ENCODE measurements around the gene MPEG1. TPM values are rescaled to one million over a fixed set of nuclear protein-coding genes. Genes with fewer than 3 reads are reported as not detected.

MPEG1 gene
- polyA plus RNA-seq, 1 donor, result 40.7 TPM

- Histone ChIP-seq H3K27me3 (ENCODE audit: control insufficient read depth, insufficient read depth, low read length) (no peaks in the 10 kb centered on the region), H3K27ac (ENCODE audit: low read length) (peak overlapping the region; percentile 70), H3K36me3 (ENCODE audit: control insufficient read depth, insufficient read depth, low read length) (peaks cover 90% of the 10 kb centered on the region), H3K4me3 (ENCODE audit: low read length) (no peak overlapping the region), H3K4me1 (ENCODE audit: control insufficient read depth, insufficient read depth, low read length) (peaks cover 45% of the 10 kb centered on the region), H3K9me3 (ENCODE audit: control insufficient read depth, low read depth, low read length) (no peaks in the 10 kb centered on the region)
- peak; percentile 54 to 76 for DNase-seq
- WGBS (ENCODE audit: insufficient coverage, low lambda C conversion rate), result no CpG with 5 or more reads among the region's 4 CpGs
Measured at GRCh38 chr11:59191095-59191494, 21.6 kb downstream of the MPEG1 start.

DNA sequence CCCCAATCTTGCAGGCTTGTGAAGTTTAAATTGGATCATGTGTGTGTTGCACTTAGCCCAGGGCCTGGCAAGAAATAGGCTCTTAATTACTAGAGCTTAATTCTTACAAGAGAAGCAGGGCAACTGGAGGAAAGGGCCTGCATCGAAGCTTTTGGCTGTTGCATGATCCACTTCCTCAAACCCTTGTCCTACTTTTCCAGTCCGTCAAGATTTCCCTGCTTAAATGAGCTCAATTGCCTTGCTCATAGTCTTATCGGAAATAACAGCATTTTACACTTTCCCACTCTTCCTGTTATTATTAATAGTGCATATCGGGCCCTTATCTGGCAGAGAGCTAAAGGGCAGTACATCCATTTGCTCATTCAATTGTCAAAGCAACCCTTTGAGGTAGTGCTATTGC lies 22.7 kb downstream of the MPEG1 start:
- H3K4me3 ChIP-seq (ENCODE audit: low read length), result no peak overlapping the region
- WGBS (ENCODE audit: insufficient coverage, low lambda C conversion rate), result no CpG with 5 or more reads among the region's 4 CpGs
- peak overlapping the region; percentile 14 for H3K27ac ChIP-seq (ENCODE audit: low read length)
- peak in 1 of 2 donors; percentile 53 for DNase-seq
- H3K4me1 ChIP-seq (ENCODE audit: control insufficient read depth, insufficient read depth, low read length), result peaks cover 56% of the 10 kb centered on the region
- no peaks in the 10 kb centered on the region for H3K27me3 ChIP-seq (ENCODE audit: control insufficient read depth, insufficient read depth, low read length)
- H3K36me3 ChIP-seq (ENCODE audit: control insufficient read depth, insufficient read depth, low read length), result peaks cover 79% of the 10 kb centered on the region
- no peaks in the 10 kb centered on the region for H3K9me3 ChIP-seq (ENCODE audit: control insufficient read depth, low read depth, low read length)

DNA sequence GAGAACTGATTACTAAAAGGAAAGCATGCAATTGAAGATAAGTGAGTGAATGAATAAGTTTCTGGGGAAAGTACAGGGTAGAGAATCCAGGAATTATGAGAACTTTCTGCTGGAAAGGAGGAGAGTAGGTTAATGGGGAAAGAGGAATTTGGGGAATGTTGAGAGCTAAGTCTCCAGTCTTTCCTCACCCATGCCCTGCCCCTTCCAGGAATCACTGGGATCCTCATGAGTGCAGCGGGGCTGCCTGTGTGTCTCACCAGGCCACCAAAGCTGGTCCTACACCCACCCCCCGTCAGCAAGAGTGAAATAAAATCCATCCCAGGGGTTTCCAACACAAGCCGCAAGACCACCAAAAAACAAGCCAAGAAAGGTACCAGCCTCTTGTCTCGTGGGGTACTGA lies 23.8 kb downstream of the MPEG1 start:
- no peak overlapping the region for H3K27ac ChIP-seq (ENCODE audit: low read length)
- no CpG with 5 or more reads among the region's 4 CpGs for WGBS (ENCODE audit: insufficient coverage, low lambda C conversion rate)
- H3K4me1 ChIP-seq (ENCODE audit: control insufficient read depth, insufficient read depth, low read length), result peaks cover 67% of the 10 kb centered on the region

DNA sequence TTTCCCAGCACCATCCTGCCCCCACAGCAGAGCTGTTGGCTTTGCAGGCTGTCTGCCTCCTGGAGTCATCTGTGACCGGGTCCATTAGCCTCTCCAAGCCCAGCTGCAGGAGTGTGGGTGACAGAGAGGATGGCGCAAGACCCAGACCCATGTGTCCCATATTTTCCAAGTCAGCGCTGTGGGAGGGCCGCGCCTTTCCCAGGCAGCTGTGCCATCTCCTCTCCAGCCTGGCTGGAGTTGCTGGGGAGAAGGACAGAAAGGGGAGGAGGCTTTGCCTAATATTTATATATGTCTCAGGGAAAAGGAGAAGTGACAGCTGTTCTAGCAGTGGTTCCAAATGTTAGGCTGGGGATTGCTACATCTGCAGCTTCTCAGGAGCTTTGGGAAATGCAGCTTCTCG lies 25.1 kb downstream of the MPEG1 start:
- peak; percentile 66 to 69 for DNase-seq
- WGBS (ENCODE audit: insufficient coverage, low lambda C conversion rate), result no CpG with 5 or more reads among the region's 6 CpGs
- Histone ChIP-seq H3K4me3 (ENCODE audit: low read length) (no peak overlapping the region), H3K4me1 (ENCODE audit: control insufficient read depth, insufficient read depth, low read length) (peaks cover 80% of the 10 kb centered on the region), H3K27ac (ENCODE audit: low read length) (peak overlapping the region; percentile 93), H3K27me3 (ENCODE audit: control insufficient read depth, insufficient read depth, low read length) (no peaks in the 10 kb centered on the region), H3K9me3 (ENCODE audit: control insufficient read depth, low read depth, low read length) (no peaks in the 10 kb centered on the region), H3K36me3 (ENCODE audit: control insufficient read depth, insufficient read depth, low read length) (peaks cover 76% of the 10 kb centered on the region)

More for the DNA sequence above, 23.8 kb downstream of the MPEG1 start:
- H3K9me3 ChIP-seq (ENCODE audit: control insufficient read depth, low read depth, low read length), result no peaks in the 10 kb centered on the region
- no peaks in the 10 kb centered on the region for H3K27me3 ChIP-seq (ENCODE audit: control insufficient read depth, insufficient read depth, low read length)
- no peak for DNase-seq
- no peak overlapping the region for H3K4me3 ChIP-seq (ENCODE audit: low read length)
- H3K36me3 ChIP-seq (ENCODE audit: control insufficient read depth, insufficient read depth, low read length), result peaks cover 75% of the 10 kb centered on the region

- Histone ChIP-seq H3K4me3 (ENCODE audit: low read length) (no peak overlapping the region), H3K4me1 (ENCODE audit: control insufficient read depth, insufficient read depth, low read length) (peaks cover 85% of the 10 kb centered on the region), H3K9me3 (ENCODE audit: control insufficient read depth, low read depth, low read length) (no peaks in the 10 kb centered on the region), H3K27me3 (ENCODE audit: control insufficient read depth, insufficient read depth, low read length) (no peaks in the 10 kb centered on the region), H3K27ac (ENCODE audit: low read length) (peak overlapping the region; percentile 93), H3K36me3 (ENCODE audit: control insufficient read depth, insufficient read depth, low read length) (peaks cover 76% of the 10 kb centered on the region)
- WGBS (ENCODE audit: insufficient coverage, low lambda C conversion rate), result no CpG with 5 or more reads among the region's 3 CpGs
- DNase-seq, result no peak
Measured at GRCh38 chr11:59187035-59187434, 25.7 kb downstream of the MPEG1 start.

DNA sequence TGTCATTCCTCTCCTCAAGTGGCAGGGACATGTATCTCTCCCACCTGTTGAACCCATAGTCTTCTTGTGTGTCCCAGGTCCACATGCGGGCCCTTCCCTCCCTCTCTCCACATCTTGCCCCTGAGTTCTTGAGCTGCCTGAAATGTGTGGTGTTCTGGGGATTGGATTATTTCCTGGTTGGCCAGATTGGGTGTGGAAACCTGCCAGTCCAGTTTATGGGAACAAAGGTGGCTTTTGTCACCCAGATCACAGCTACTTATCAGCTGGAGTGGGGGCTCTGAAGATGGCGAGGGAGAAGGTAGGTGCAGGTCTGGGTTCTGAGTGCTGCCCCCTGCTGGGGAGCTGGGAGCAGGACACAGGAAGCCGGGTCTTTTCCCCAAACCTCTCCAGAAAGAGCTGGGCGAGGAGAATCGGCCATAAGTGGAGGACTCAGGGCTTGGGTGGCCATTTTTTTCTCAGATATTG lies 26.6 kb downstream of the MPEG1 start:
- Histone ChIP-seq H3K4me3 (ENCODE audit: low read length) (peak overlapping the region; percentile 14), H3K27ac (ENCODE audit: low read length) (peak overlapping the region; percentile 93), H3K27me3 (ENCODE audit: control insufficient read depth, insufficient read depth, low read length) (no peaks in the 10 kb centered on the region), H3K9me3 (ENCODE audit: control insufficient read depth, low read depth, low read length) (no peaks in the 10 kb centered on the region), H3K4me1 (ENCODE audit: control insufficient read depth, insufficient read depth, low read length) (peaks cover 82% of the 10 kb centered on the region), H3K36me3 (ENCODE audit: control insufficient read depth, insufficient read depth, low read length) (peaks cover 75% of the 10 kb centered on the region)
- peak; percentile 94 to 98 for DNase-seq
- WGBS (ENCODE audit: insufficient coverage, low lambda C conversion rate), result no CpG with 5 or more reads among the region's 5 CpGs

DNA sequence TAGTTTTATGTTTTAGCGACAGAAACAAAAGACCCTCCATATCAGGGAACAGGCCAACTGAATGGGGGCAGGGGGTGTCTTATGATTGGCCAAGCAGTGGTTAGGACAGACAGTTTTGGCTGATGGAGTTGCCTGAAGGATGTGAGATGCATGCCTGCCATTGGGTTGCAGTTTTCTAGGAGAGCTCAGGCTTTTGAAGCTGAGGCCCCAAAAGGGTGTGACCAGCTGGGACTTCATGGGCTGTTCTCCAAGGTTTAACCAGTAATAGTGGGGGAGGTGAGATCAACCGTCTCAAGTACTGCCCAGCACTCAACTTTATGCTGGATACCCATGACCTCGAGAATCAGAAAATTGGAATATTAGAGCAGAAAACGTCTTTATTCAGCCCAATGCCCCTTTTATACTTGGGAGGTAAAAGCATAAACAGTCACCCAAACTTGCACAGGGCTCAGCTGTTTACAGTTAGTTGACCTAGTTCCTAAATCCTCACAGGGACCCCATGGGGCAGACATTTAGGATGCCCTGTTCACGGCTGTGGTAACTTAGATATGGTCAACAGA lies 27.3 kb downstream of the MPEG1 start:
- peak; percentile 58 to 73 for DNase-seq
- Histone ChIP-seq H3K9me3 (ENCODE audit: control insufficient read depth, low read depth, low read length) (no peaks in the 10 kb centered on the region), H3K4me1 (ENCODE audit: control insufficient read depth, insufficient read depth, low read length) (peaks cover 75% of the 10 kb centered on the region), H3K27ac (ENCODE audit: low read length) (peak overlapping the region; percentile 93), H3K4me3 (ENCODE audit: low read length) (peak overlapping the region; percentile 14), H3K27me3 (ENCODE audit: control insufficient read depth, insufficient read depth, low read length) (no peaks in the 10 kb centered on the region), H3K36me3 (ENCODE audit: control insufficient read depth, insufficient read depth, low read length) (peaks cover 71% of the 10 kb centered on the region)
- no CpG with 5 or more reads among the region's 5 CpGs for WGBS (ENCODE audit: insufficient coverage, low lambda C conversion rate)

DNA sequence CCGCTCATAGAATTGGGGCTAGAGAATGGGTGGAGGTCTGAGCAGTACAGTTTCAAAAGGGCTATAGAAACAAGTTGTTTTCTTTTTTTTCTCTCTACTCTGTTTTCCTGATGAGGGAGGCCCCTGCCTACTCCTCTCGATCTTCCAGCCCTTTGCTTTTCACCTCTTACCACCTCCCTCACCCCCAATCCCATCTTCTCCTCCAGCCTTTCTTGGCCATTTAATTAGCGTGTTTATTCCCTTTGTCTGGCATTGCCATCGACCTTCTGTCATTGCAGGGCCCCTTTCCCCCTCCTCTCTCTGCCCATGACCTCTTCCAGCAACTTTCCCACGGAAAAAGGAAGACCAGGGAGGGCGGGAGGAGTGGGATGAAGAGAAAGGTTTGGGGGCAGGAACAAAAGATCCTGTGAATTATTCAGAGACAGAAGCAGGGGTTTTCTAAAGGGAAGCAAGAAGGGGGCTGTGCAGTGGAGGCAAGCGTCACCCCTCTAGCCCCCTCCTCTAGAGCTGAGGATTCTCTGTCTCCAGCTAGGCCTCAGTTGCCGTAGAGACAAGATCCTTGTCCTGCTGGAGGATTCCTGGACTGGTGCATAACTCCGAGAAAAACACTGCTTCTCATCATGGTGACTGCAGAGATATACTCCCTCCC lies 27.9 kb downstream of the MPEG1 start:
- Histone ChIP-seq H3K27ac (ENCODE audit: low read length) (peak overlapping the region; percentile 93), H3K9me3 (ENCODE audit: control insufficient read depth, low read depth, low read length) (peaks cover under 1% of the 10 kb centered on the region), H3K36me3 (ENCODE audit: control insufficient read depth, insufficient read depth, low read length) (peaks cover 65% of the 10 kb centered on the region), H3K4me1 (ENCODE audit: control insufficient read depth, insufficient read depth, low read length) (peaks cover 69% of the 10 kb centered on the region), H3K27me3 (ENCODE audit: control insufficient read depth, insufficient read depth, low read length) (no peaks in the 10 kb centered on the region), H3K4me3 (ENCODE audit: low read length) (no peak overlapping the region)
- DNase-seq, result no peak
- WGBS (ENCODE audit: insufficient coverage, low lambda C conversion rate), result 22% methylated on average over 3 of the region's 9 CpGs

GRCh38 chr11:59183771-59184170 lies 29.0 kb downstream of the MPEG1 start:
- Histone ChIP-seq H3K27ac (ENCODE audit: low read length) (peak overlapping the region; percentile 93), H3K9me3 (ENCODE audit: control insufficient read depth, low read depth, low read length) (peaks cover 5% of the 10 kb centered on the region), H3K4me3 (ENCODE audit: low read length) (no peak overlapping the region), H3K36me3 (ENCODE audit: control insufficient read depth, insufficient read depth, low read length) (peaks cover 58% of the 10 kb centered on the region), H3K4me1 (ENCODE audit: control insufficient read depth, insufficient read depth, low read length) (peaks cover 65% of the 10 kb centered on the region), H3K27me3 (ENCODE audit: control insufficient read depth, insufficient read depth, low read length) (no peaks in the 10 kb centered on the region)
- DNase-seq, result no peak
- no CpG with 5 or more reads among the region's 1 CpG for WGBS (ENCODE audit: insufficient coverage, low lambda C conversion rate)

DNA sequence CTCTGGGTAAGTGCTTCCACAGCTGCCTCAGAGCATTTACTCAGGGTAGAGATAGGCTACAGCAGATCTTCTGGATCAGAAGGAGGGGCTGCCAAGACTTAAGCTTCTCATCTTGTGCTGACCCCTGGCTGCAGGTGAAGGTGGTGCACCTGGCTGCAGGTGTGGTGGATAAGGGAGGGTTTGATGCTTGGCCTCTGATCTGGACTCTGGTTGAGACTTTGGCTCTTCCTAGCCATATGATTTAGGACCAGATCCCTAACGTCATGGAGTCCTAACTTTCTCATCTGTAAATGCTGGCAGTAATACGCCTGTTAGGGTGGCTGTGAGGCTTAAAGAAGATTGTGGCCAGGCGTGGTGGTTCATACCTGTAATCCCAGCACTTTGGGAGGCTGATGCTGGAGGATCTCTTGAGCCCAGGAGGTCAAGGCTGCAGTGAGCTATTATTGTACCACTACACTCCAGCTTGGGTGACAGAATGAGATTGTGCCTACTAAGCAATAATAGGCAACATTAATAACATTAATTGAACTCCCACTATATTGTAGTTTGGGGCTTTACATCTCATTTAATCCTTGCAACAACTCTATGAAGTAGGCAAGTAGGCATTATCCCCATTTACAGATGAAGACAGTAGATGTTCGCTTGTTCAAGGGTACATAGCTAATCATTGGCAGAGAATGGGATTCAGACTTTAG lies 30.1 kb downstream of the MPEG1 start:
- Histone ChIP-seq H3K27ac (ENCODE audit: low read length) (peak overlapping the region; percentile 45), H3K9me3 (ENCODE audit: control insufficient read depth, low read depth, low read length) (peaks cover 5% of the 10 kb centered on the region), H3K4me1 (ENCODE audit: control insufficient read depth, insufficient read depth, low read length) (peaks cover 56% of the 10 kb centered on the region), H3K27me3 (ENCODE audit: control insufficient read depth, insufficient read depth, low read length) (no peaks in the 10 kb centered on the region), H3K36me3 (ENCODE audit: control insufficient read depth, insufficient read depth, low read length) (peaks cover 55% of the 10 kb centered on the region), H3K4me3 (ENCODE audit: low read length) (no peak overlapping the region)
- WGBS (ENCODE audit: insufficient coverage, low lambda C conversion rate), result no CpG with 5 or more reads among the region's 4 CpGs
- DNase-seq, result peak; percentile 84 to 88
